Colonic mucosa (tissue), 4 donors: ENCODE results near the gene MAPK4. TPM values are rescaled to one million over a fixed set of nuclear protein-coding genes. Genes with fewer than 3 reads are reported as not detected.

Experiments
- DNase-seq: peaks from one replicate; pipeline ENCODE4 v3.0.0-alpha.2; 2020
- H3K27ac ChIP-seq: fragments of 200-600 bp; one replicate; pipeline ENCODE4 v1.8.0; 2021
- H3K27me3 ChIP-seq: fragments of 200-600 bp; one replicate; pipeline ENCODE4 v1.8.0; 2021
- H3K36me3 ChIP-seq: fragments of 200-600 bp; one replicate; pipeline ENCODE4 v1.8.0; 2021
- H3K4me1 ChIP-seq: fragments of 200-600 bp; one replicate; pipeline ENCODE4 v1.8.0; 2021; ENCODE audit warnings: mild to moderate bottlenecking
- H3K4me3 ChIP-seq: fragments of 200-600 bp; one replicate; pipeline ENCODE4 v1.8.0; 2021
- H3K9ac ChIP-seq, 2 donors: one replicate each; pipeline ENCODE4 v1.7.0; 2013; ENCODE audit warnings: control low read depth in 2 of 2, low read depth in 2 of 2, low read length in 2 of 2
- H3K9me3 ChIP-seq: fragments of 200-600 bp; one replicate; pipeline ENCODE4 v1.8.0; 2021
- intact Hi-C: fragments of 100-400 bp; cut with DNase I; formaldehyde crosslinking; loops from one replicate; pipeline ENCODE4 v1.14.1; 2022
- total RNA-seq, 2 donors: library from RNA; stranded (reverse); fragmentation: NEBNext Ultra II Directional in 1 of 2; extraction: Animal tissue kit (Norgen Biotek cat#: 25700) in 1 of 2; gene quantifications; one replicate each; pipeline ENCODE4 v1.2.1, GENCODE V29; 2021
- TF ChIP-seq, protein P1 (sequence below): fragments of 200-600 bp; IDR thresholded peaks from one replicate; pipeline ENCODE4 v1.8.0; 2022; ENCODE audit warnings: antibody characterized with exemption, mild to moderate bottlenecking
- donor health status: healthy.
- donor health status: DM: no; HTN: no; CAD: no.
- donor health status: DM: no; HTN: no; CAD: no.

Gene MAPK4
- total RNA-seq, 2 donors from 2014 or later: 0.27 to 1.8 TPM

- Histone ChIP-seq H3K36me3 (no peaks in the 10 kb centered on the region), H3K4me1 (no peaks in the 10 kb centered on the region), H3K4me3 (no peak overlapping the region), H3K27ac (no peak overlapping the region), H3K27me3 (peaks cover 3% of the 10 kb centered on the region), H3K9ac (no peak overlapping the region), H3K9me3 (no peaks in the 10 kb centered on the region)
- TF ChIP-seq, protein P1, sequence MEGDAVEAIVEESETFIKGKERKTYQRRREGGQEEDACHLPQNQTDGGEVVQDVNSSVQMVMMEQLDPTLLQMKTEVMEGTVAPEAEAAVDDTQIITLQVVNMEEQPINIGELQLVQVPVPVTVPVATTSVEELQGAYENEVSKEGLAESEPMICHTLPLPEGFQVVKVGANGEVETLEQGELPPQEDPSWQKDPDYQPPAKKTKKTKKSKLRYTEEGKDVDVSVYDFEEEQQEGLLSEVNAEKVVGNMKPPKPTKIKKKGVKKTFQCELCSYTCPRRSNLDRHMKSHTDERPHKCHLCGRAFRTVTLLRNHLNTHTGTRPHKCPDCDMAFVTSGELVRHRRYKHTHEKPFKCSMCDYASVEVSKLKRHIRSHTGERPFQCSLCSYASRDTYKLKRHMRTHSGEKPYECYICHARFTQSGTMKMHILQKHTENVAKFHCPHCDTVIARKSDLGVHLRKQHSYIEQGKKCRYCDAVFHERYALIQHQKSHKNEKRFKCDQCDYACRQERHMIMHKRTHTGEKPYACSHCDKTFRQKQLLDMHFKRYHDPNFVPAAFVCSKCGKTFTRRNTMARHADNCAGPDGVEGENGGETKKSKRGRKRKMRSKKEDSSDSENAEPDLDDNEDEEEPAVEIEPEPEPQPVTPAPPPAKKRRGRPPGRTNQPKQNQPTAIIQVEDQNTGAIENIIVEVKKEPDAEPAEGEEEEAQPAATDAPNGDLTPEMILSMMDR: no peak
- intact Hi-C loops: no loop called here
- no peak for DNase-seq
Observed at GRCh38 chr18:50751490-50751889, 191.6 kb downstream of the MAPK4 start.

GRCh38 chr18:50751947-50752346, 192.1 kb downstream of the MAPK4 start:
- no peak for DNase-seq
- TF ChIP-seq, protein P1: no peak
- Histone ChIP-seq H3K9me3 (no peaks in the 10 kb centered on the region), H3K36me3 (no peaks in the 10 kb centered on the region), H3K27me3 (peaks cover 3% of the 10 kb centered on the region), H3K4me1 (no peaks in the 10 kb centered on the region), H3K9ac (no peak overlapping the region), H3K4me3 (no peak overlapping the region), H3K27ac (no peak overlapping the region)
- intact Hi-C loops: no loop called here

DNA sequence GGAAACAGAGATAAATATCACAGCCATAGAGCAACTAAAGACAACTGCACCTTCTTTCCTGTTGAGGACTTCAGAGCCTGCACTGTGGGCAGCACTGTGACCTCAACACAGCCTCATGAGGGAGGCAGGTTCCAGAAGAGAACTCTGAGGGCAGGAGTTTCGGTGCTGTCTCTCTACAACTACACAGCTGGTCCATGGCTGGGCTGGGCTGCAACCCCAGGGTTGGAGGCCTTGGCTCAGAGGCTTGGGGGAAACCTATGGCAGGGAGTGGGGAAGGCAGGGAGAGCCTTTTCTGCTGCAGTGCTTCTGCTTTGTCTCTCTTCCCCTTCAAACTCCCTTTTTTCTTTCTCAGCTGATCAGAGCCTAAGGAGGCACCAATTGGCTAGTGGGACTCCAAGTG, 193.4 kb downstream of the MAPK4 start:
- no peaks in the 10 kb centered on the region for H3K36me3 ChIP-seq
- no peak overlapping the region for H3K27ac ChIP-seq
- no peaks in the 10 kb centered on the region for H3K9me3 ChIP-seq
- no peak for DNase-seq
- no peak overlapping the region for H3K4me3 ChIP-seq
- H3K27me3 ChIP-seq: no peaks in the 10 kb centered on the region
- TF ChIP-seq, protein P1: no peak
- no peak overlapping the region for H3K9ac ChIP-seq
- intact Hi-C loops: no loop called here
- no peaks in the 10 kb centered on the region for H3K4me1 ChIP-seq

DNA sequence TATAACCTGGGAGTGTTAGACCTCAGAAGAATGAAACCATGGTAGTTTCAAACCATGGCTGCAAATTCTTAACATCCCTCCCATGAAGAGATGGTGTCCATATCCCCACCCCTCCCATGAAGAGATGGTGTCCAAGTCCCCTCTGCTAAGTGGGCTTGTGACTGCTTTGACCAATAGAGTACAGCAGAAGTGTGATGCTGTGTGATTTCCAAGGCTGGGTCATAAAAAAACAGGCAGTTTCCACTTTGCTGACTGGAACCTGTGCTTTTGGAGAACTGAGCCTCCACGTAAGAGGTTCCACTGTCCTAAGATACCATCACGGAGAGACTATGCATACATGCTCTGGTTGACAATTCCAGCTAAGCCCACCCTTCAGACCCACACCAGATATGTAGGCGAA, 194.4 kb downstream of the MAPK4 start:
- Histone ChIP-seq H3K27ac (no peak overlapping the region), H3K9ac (no peak overlapping the region), H3K9me3 (no peaks in the 10 kb centered on the region), H3K4me3 (no peak overlapping the region), H3K36me3 (no peaks in the 10 kb centered on the region), H3K27me3 (no peaks in the 10 kb centered on the region), H3K4me1 (no peaks in the 10 kb centered on the region)
- intact Hi-C loops: no loop called here
- TF ChIP-seq, protein P1: no peak
- no peak for DNase-seq

DNA sequence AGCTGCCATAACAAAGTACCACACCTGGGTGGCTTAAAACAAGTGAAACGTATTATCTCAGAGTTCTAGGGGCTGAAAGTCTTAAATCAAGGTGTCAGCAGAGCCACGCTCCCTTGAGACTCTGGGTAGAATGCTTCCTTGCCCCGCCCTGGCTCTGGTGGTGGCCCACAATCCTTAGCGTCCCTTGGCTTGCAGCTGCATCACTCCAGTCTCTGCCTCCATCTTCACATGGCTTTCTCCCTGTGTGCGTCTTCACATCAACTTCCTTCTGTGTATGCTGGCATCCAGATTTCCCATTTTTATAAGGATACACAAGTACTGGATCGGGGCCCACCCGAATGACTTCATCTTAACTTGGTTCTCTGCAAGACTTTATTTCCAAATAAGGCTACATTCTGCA, 197.5 kb downstream of the MAPK4 start:
- H3K9ac ChIP-seq: no peak overlapping the region
- H3K4me1 ChIP-seq: no peaks in the 10 kb centered on the region
- DNase-seq: peak; percentile 27
- H3K36me3 ChIP-seq: no peaks in the 10 kb centered on the region
- no peak overlapping the region for H3K27ac ChIP-seq
- intact Hi-C loops: no loop called here
- TF ChIP-seq, protein P1: no peak
- H3K4me3 ChIP-seq: no peak overlapping the region
- no peaks in the 10 kb centered on the region for H3K9me3 ChIP-seq
- H3K27me3 ChIP-seq: no peaks in the 10 kb centered on the region

- Histone ChIP-seq H3K4me1 (no peaks in the 10 kb centered on the region), H3K9me3 (no peaks in the 10 kb centered on the region), H3K4me3 (no peak overlapping the region), H3K27ac (no peak overlapping the region), H3K36me3 (no peaks in the 10 kb centered on the region), H3K27me3 (no peaks in the 10 kb centered on the region), H3K9ac (no peak overlapping the region)
- TF ChIP-seq, protein P1: no peak
- intact Hi-C loops: no loop called here
- DNase-seq: no peak
Observed at GRCh38 chr18:50769463-50769862, 209.6 kb downstream of the MAPK4 start.
